DMS114 treated with DMSO at 0.1 percent for 48 hours (cell line): ENCODE results near the gene ADAMTS7.
"Not testable (repeated sequence)": the region's sequence is repeated elsewhere in the genome, so short reads cannot be mapped to it uniquely, and the experiment has no call there.

Experiments used
- DNase-seq: peaks from one replicate; lab custom pipeline; 2025; ENCODE audit not compliant: unreplicated experiment; lab: John Stamatoyannopoulos, UW

Gene ADAMTS7

GRCh38 chr15:78753751-78754535 lies 57.3 kb downstream of the ADAMTS7 start:
- not testable (repeated sequence) for DNase-seq

DNA sequence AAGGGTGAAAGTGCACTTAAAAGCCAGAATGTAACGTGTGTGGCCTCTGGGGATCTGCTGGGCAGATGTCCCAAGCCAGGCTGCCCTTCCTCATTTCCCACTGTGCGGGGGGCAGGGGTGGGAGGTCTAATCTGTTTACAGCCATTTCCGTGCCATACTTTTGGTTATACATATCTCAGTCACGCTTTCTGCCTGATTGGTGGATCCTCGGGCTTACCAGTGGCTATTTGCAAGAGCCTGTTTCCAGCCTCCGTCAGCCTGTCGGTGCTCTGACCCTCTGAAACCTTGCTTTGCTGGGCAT lies 58.0 kb downstream of the ADAMTS7 start:
- not testable (repeated sequence) for DNase-seq

GRCh38 chr15:78752492-78753358 lies 58.5 kb downstream of the ADAMTS7 start:
- DNase-seq = no peak

DNA sequence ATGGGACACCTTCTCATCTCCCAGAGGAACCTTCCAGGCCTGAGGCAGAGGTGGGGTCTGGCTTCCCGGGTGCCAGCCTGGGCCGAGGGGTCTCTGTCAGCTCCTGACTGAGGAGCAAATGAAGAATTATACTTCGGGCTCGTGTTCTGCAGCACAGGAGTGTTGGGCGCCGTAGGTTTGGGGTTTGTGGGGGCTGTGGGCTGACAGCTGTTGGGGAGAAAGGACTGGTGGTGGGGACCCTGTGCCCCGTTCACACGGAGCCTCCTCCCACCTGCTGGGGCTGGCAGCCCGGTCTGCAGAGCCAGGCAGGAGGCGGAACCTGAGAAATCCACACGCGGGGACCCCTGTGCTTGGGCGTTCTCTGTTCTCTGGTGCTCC lies 59.7 kb downstream of the ADAMTS7 start:
- no peak for DNase-seq

GRCh38 chr15:78750974-78751601 lies 60.2 kb downstream of the ADAMTS7 start:
- peak; percentile 78 for DNase-seq

GRCh38 chr15:78750566-78750965 lies 60.7 kb downstream of the ADAMTS7 start:
- no peak for DNase-seq

DNA sequence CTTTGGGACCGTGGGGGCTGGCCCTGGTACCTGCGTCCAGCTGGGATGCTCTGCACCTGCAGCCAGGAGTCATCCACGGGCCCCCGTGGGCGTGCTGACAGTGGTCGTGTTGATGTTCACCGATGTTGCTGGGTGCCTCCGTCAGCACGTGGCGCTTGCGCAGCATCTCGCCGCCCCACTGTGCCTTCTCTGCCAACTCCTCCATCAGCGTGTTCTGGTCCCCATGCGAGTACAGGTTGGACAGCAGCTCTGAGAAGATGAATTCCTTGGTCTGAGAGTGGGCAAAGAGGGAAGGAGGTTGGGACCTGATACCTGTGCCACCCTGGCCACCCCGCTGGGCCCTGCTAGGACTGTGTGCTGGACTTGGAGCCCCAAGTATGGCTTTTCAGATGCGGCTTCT lies 61.4 kb downstream of the ADAMTS7 start:
- no peak for DNase-seq

- not testable (repeated sequence) for DNase-seq
Measured at GRCh38 chr15:78747877-78748276, 63.4 kb downstream of the ADAMTS7 start.

DNA sequence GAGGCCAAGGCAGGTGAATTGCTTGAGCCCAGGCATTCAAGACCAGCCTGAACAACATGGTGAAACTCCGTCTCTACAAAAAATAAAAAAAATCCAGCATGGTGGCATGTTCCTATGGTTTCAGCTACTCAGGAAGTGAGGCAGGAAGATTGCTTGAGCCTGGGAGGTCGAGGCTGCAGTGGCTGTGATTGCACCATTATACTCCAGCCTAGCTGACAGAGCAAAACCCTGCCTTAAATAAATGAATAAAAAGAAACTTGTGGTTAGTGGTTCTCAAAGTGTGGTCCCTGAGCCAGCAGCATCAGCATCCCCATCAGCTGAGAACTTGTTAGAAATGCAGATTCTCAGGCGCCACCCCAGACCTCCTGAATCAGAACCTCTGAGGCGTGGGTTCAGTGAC lies 69.6 kb downstream of the ADAMTS7 start:
- DNase-seq = not testable (repeated sequence)

GRCh38 chr15:78740904-78741274 lies 70.4 kb downstream of the ADAMTS7 start:
- DNase-seq = no peak

- peak; percentile 31 for DNase-seq
Measured at GRCh38 chr15:78739996-78740903, 71.0 kb downstream of the ADAMTS7 start.

GRCh38 chr15:78739206-78739605 lies 72.1 kb downstream of the ADAMTS7 start:
- no peak for DNase-seq

GRCh38 chr15:78737931-78738558 lies 73.2 kb downstream of the ADAMTS7 start:
- not testable (repeated sequence) for DNase-seq

DNA sequence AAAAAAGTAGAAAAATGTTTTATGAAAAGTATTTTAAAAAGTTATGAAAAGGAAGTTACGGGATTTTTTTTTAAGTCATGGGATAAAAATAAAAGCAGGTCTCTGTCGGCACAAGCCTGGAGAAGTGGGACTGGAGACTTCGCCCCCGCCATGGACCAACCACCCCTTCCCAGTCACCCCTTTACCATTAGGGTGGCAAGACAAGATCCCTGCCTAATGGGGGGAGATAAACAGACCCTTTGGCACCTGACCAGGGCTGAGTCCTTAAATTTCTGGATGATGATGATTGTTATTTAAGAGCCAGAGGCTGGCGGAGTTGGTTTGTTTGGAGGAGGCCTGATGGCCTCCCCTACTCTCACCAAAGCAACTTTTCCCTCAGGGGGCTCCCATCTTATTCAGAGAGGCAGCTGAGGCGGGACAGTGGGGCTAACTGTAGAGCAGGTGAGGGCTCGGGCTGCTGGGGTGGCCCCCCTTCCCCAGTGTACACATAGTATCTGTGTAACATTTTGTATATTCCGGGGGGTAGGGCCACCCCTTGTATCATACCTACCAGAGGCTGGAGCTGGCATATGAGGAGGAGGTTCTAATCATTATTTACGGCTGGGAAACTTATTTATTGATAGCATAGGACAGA lies 74.0 kb downstream of the ADAMTS7 start:
- DNase-seq = no peak

DNA sequence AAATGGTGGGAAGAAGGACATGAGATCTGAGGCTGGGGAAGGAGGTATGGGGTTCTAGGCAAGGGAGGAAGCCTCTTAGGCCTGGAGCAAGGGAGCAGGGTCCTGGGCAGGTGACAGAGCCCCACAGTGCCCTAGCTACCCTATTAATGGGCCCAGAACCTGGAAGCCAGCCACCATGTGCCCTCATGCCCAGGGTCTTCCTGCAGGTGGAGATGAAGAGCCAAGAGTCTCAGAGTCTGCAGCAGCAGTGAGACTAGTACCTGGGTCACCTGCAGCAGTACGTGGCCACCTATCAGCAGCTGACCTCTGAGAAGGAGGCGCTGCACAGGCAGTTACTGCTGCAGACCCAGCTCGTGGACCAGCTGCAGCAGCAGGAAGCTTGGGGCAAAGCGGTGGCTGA lies 75.0 kb downstream of the ADAMTS7 start:
- DNase-seq = not testable (repeated sequence)

DNA sequence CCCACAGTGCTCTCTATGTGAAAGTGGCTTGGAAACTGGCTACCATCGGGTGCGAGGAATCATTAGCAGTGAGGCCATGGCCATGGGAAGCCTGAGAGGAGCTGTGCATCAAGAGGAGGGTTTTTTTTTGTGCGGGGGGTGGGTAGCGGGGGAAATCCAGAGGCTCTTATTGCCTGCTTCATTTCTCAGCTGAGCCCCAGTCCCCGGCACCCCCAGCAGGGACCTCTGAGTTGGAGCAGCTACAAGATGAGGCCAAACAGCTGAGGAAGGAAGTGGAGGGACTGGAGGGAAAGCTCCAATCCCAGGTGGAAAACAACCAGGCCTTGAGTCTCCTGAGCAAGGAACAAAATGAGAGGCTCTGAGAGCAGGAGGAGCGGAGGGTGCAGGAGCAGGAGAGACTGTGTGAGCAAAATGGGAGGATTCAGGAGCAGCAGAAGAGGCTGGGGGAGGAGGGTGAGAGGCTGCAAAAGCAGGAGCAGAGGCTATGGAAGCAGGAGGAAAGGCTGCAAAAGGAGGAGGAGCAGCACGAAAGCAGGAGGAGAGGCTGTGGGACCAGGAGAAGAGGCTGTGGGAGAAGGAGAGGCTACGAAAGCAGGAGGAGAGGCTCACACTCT lies 76.7 kb downstream of the ADAMTS7 start:
- DNase-seq = no peak

GRCh38 chr15:78732634-78733033 lies 78.6 kb downstream of the ADAMTS7 start:
- DNase-seq = no peak

- no peak for DNase-seq
Measured at GRCh38 chr15:78730955-78731354, 80.3 kb downstream of the ADAMTS7 start.

GRCh38 chr15:78728427-78728826 lies 82.8 kb downstream of the ADAMTS7 start:
- DNase-seq = not testable (repeated sequence)
